ENCODE measurements around the gene FSHR.

The FSHR gene

GRCh38 chr2:49111456-49111855 is 42.9 kb downstream of the FSHR start:
- no peak for DNase-seq

- DNase-seq, result no peak
These were observed 43.3 kb downstream of the FSHR start for GRCh38 chr2:49111006-49111405.

- DNase-seq, result no peak
These were observed 43.7 kb downstream of the FSHR start for GRCh38 chr2:49110571-49110970.

- no peak for DNase-seq
These were observed 45.5 kb downstream of the FSHR start for GRCh38 chr2:49108851-49109250.

GRCh38 chr2:49108436-49108835 is 45.9 kb downstream of the FSHR start:
- DNase-seq, result no peak

- no peak for DNase-seq
These were observed 48.8 kb downstream of the FSHR start for GRCh38 chr2:49105506-49105905.

- DNase-seq, result no peak
These were observed 52.2 kb downstream of the FSHR start for GRCh38 chr2:49102146-49102545.

- no peak for DNase-seq
These were observed 73.6 kb downstream of the FSHR start for GRCh38 chr2:49080681-49081080.

GRCh38 chr2:49070716-49071115 is 83.6 kb downstream of the FSHR start:
- no peak for DNase-seq

GRCh38 chr2:49069829-49070228 is 84.5 kb downstream of the FSHR start:
- DNase-seq, result no peak

- DNase-seq, result no peak
These were observed 85.7 kb downstream of the FSHR start for GRCh38 chr2:49068613-49069012.

GRCh38 chr2:49067971-49068370 is 86.3 kb downstream of the FSHR start:
- no peak for DNase-seq

- no peak for DNase-seq
These were observed 101.2 kb downstream of the FSHR start for GRCh38 chr2:49053156-49053555.

GRCh38 chr2:49050265-49050664 is 104.0 kb downstream of the FSHR start:
- DNase-seq, result no peak

- DNase-seq, result no peak
These were observed 105.2 kb downstream of the FSHR start for GRCh38 chr2:49049161-49049560.

GRCh38 chr2:49045083-49045482 is 109.2 kb downstream of the FSHR start:
- no peak for DNase-seq

GRCh38 chr2:49044350-49045079 is 109.8 kb downstream of the FSHR start:
- peak; percentile 14 for DNase-seq

GRCh38 chr2:49043405-49043982 is 110.8 kb downstream of the FSHR start:
- no peak for DNase-seq

- DNase-seq, result no peak
These were observed 111.8 kb downstream of the FSHR start for GRCh38 chr2:49042488-49042887.

- no peak for DNase-seq
These were observed 113.3 kb downstream of the FSHR start for GRCh38 chr2:49041061-49041460.

GRCh38 chr2:49037197-49037596 is 117.1 kb downstream of the FSHR start:
- no peak for DNase-seq

GRCh38 chr2:49035481-49035880 is 118.8 kb downstream of the FSHR start:
- no peak for DNase-seq

- no peak for DNase-seq
These were observed 120.7 kb downstream of the FSHR start for GRCh38 chr2:49033394-49034185.

GRCh38 chr2:49032936-49033335 is 121.4 kb downstream of the FSHR start:
- DNase-seq, result no peak
